SW 1271 (cell line): ENCODE data around the gene SGMS1.
"Not testable (repeated sequence)": the region's sequence is repeated elsewhere in the genome, so short reads cannot be mapped to it uniquely, and the experiment has no call there.

Experiments used
- DNase-seq, 2 experiments: peaks; one replicate each; lab custom pipeline; 2025; lab: John Stamatoyannopoulos, UW

The SGMS1 gene

GRCh38 chr10:50623663-50624412 lies at the start of gene SGMS1:
Gene SGMS1, minus strand, starts transcription at chr10:50623956. Its CDS starts 279,842 bp downstream, at chr10:50344114.
- peak; percentile 18 to 62 for DNase-seq

- DNase-seq: not testable (repeated sequence)
Measured at GRCh38 chr10:50672152-50672551, 48.4 kb upstream of the SGMS1 start.

GRCh38 chr10:50671645-50672044 lies 47.9 kb upstream of the SGMS1 start:
- not testable (repeated sequence) for DNase-seq

- DNase-seq: not testable (repeated sequence)
Measured at GRCh38 chr10:50669957-50670356, 46.2 kb upstream of the SGMS1 start.

GRCh38 chr10:50667353-50667752 lies 43.6 kb upstream of the SGMS1 start:
- DNase-seq: not testable (repeated sequence)

- DNase-seq: not testable (repeated sequence)
Measured at GRCh38 chr10:50662420-50662819, 38.7 kb upstream of the SGMS1 start.

GRCh38 chr10:50661563-50661962 lies 37.8 kb upstream of the SGMS1 start:
- DNase-seq: not testable (repeated sequence)

- not testable (repeated sequence) for DNase-seq
Measured at GRCh38 chr10:50659865-50660730, 36.3 kb upstream of the SGMS1 start.

- not testable (repeated sequence) for DNase-seq
Measured at GRCh38 chr10:50659016-50659864, 35.5 kb upstream of the SGMS1 start.

- DNase-seq: no peak
Measured at GRCh38 chr10:50658165-50658564, 34.4 kb upstream of the SGMS1 start.

- DNase-seq: no peak
Measured at GRCh38 chr10:50653758-50654157, 30.0 kb upstream of the SGMS1 start.

- DNase-seq: no peak
Measured at GRCh38 chr10:50653142-50653541, 29.4 kb upstream of the SGMS1 start.

- no peak for DNase-seq
Measured at GRCh38 chr10:50651808-50652207, 28.1 kb upstream of the SGMS1 start.

GRCh38 chr10:50650481-50650880 lies 26.7 kb upstream of the SGMS1 start:
- DNase-seq: no peak

- no peak for DNase-seq
Measured at GRCh38 chr10:50648935-50649227, 25.1 kb upstream of the SGMS1 start.

GRCh38 chr10:50648089-50648934 lies 24.6 kb upstream of the SGMS1 start:
- no peak for DNase-seq

GRCh38 chr10:50647350-50647749 lies 23.6 kb upstream of the SGMS1 start:
- not testable (repeated sequence) for DNase-seq

GRCh38 chr10:50645236-50645635 lies 21.5 kb upstream of the SGMS1 start:
- no peak for DNase-seq

GRCh38 chr10:50641626-50642025 lies 17.9 kb upstream of the SGMS1 start:
- no peak for DNase-seq

GRCh38 chr10:50640238-50640637 lies 16.5 kb upstream of the SGMS1 start:
- DNase-seq: no peak
